Measurements from ENCODE around the gene PRCP. TPM values are rescaled to one million over a fixed set of nuclear protein-coding genes. Genes with fewer than 3 reads are reported as not detected.

The PRCP gene
- polyA plus RNA-seq, 1 of the 3 experiments (the other 2 are of a cell fraction): 65.0 TPM

- H3K4me2 ChIP-seq: no peak overlapping the region
- no peak overlapping the region for H3K4me3 ChIP-seq (ENCODE audit: low read depth in 2 of 2, low read length in 1 of 2)
- no peaks in the 10 kb centered on the region for H3K36me3 ChIP-seq (replicated peaks in 1 of 2; ENCODE audit: control insufficient read depth in 1 of 2, insufficient read depth in 2 of 2, low read length in 1 of 2)
- no peak overlapping the region for H2AFZ ChIP-seq (ENCODE audit: low read depth)
- no peaks in the 10 kb centered on the region for H3K27me3 ChIP-seq (ENCODE audit: insufficient read depth)
- no peaks in the 10 kb centered on the region for H3K9me2 ChIP-seq
- no peaks in the 10 kb centered on the region for H3K9me3 ChIP-seq
- peaks cover 48% of the 10 kb centered on the region for H3K79me2 ChIP-seq (ENCODE audit: insufficient read depth)
- H3F3A ChIP-seq (replicated peaks; ENCODE audit: insufficient read depth): no peaks in the 10 kb centered on the region
- H4K20me1 ChIP-seq (ENCODE audit: insufficient read depth): no peaks in the 10 kb centered on the region
- peaks cover 4 to 27% of the 10 kb centered on the region in 2 experiments for H3K4me1 ChIP-seq (ENCODE audit: control insufficient read depth in 1 of 2, insufficient read depth in 2 of 2, low read depth in 1 of 2, low read length in 1 of 2)
- H3K27ac ChIP-seq (ENCODE audit: low read depth in 2 of 2, low read length in 1 of 2): no peak overlapping the region
- WGBS (ENCODE audit: low lambda C conversion rate): 83% methylated on average over 3 of the region's 3 CpGs
- H3K9ac ChIP-seq: no peak overlapping the region
- no peak for TF ChIP-seq RXRA (IDR thresholded peaks at IDR 0.05; ENCODE audit: borderline replicate concordance, low read depth)
- no peak for TF ChIP-seq MXI1 (IDR thresholded peaks at IDR 0.05; ENCODE audit: low read depth, low read length)
- TF ChIP-seq SIN3A (IDR thresholded peaks at IDR 0.05; ENCODE audit: borderline replicate concordance, low read depth, low read length): no peak
- TF ChIP-seq RFX5 (IDR thresholded peaks at IDR 0.05; ENCODE audit: low read length): no peak
- TF ChIP-seq POLR2AphosphoS5 (IDR thresholded peaks at IDR 0.05; ENCODE audit: low read depth, low read length): no peak
- no peak for TF ChIP-seq PBX3 (IDR thresholded peaks at IDR 0.05)
- no peak for TF ChIP-seq YY1 (IDR thresholded peaks at IDR 0.05; ENCODE audit: low read depth)
- TF ChIP-seq TCF12 (IDR thresholded peaks at IDR 0.05): no peak
- POLR2A ChIA-PET: no interaction called here
- no peak for DNase-seq
- CTCF ChIA-PET: interaction anchor here (0.7 to 1.6 kb wide), 5 partner anchors 37 to 916 kb away, joined by 3 to 9 read pairs (median 4); no protein-coding TSS in a partner anchor
These were observed 3.8 kb upstream of the PRCP start for GRCh38 chr11:82903843-82904586.

- Histone ChIP-seq H4K20me1 (ENCODE audit: insufficient read depth) (no peaks in the 10 kb centered on the region), H3K27me3 (ENCODE audit: insufficient read depth) (no peaks in the 10 kb centered on the region), H3K36me3 (replicated peaks in 1 of 2; ENCODE audit: control insufficient read depth in 1 of 2, insufficient read depth in 2 of 2, low read length in 1 of 2) (no peaks in the 10 kb centered on the region), H3K4me1 (ENCODE audit: control insufficient read depth in 1 of 2, insufficient read depth in 2 of 2, low read depth in 1 of 2, low read length in 1 of 2) (peaks cover 4 to 29% of the 10 kb centered on the region in 2 experiments), H3K4me2 (no peak overlapping the region; the same call in 1 of the 2 replicates), H3K4me3 (ENCODE audit: low read depth in 2 of 2, low read length in 1 of 2) (no peak overlapping the region; a peak in 1 of 4 replicates), H3K79me2 (ENCODE audit: insufficient read depth) (peaks cover 54% of the 10 kb centered on the region), H3K9ac (no peak overlapping the region), H3K27ac (ENCODE audit: low read depth in 2 of 2, low read length in 1 of 2) (no peak overlapping the region), H3K9me3 (no peaks in the 10 kb centered on the region), H2AFZ (ENCODE audit: low read depth) (no peak overlapping the region), H3K9me2 (no peaks in the 10 kb centered on the region), H3F3A (replicated peaks; ENCODE audit: insufficient read depth) (no peaks in the 10 kb centered on the region)
- ChIA-PET POLR2A (no interaction called here), CTCF (interaction anchor here (2.8 kb wide), 1 partner anchor 347 kb away, joined by 13 read pairs; no protein-coding TSS in a partner anchor)
- 73% methylated on average over 3 of the region's 3 CpGs for WGBS (ENCODE audit: low lambda C conversion rate)
- TF ChIP-seq RXRA (IDR thresholded peaks at IDR 0.05; ENCODE audit: borderline replicate concordance, low read depth) (no peak), CTCF (IDR thresholded peaks at IDR 0.05) (no peak), USF2 (IDR thresholded peaks at IDR 0.05; ENCODE audit: borderline replicate concordance, low read depth, low read length) (no peak), PBX3 (IDR thresholded peaks at IDR 0.05) (no peak), SMC3 (IDR thresholded peaks at IDR 0.05; ENCODE audit: low read depth, low read length) (no peak), TAF1 (IDR thresholded peaks at IDR 0.05; ENCODE audit: borderline replicate concordance, low read depth, low read length) (no peak), GATA2 (CRISPR knock-in tag; IDR thresholded peaks at IDR 0.05) (no peak)
- no peak for DNase-seq
These were observed 2.6 kb upstream of the PRCP start for GRCh38 chr11:82902880-82903279.

Data from SK-N-SH (cell line).